ENCODE results near the gene EHBP1. TPM values are rescaled to one million over a fixed set of nuclear protein-coding genes. Genes with fewer than 3 reads are reported as not detected.
"Not testable (repeated sequence)": the region's sequence is repeated elsewhere in the genome, so short reads cannot be mapped to it uniquely, and the experiment has no call there.

The EHBP1 gene
- total RNA-seq, 2 experiments from 2014 or later = 22.7 to 29.5 TPM

GRCh38 chr2:63009490-63009889, 304.0 kb downstream of the EHBP1 start:
- Mint-ChIP-seq H3K36me3 (peaks cover 2% of the 10 kb centered on the region), H3K27me3 (no peaks in the 10 kb centered on the region), H3K4me3 (no peak overlapping the region), H3K27ac (no peak overlapping the region), H3K4me1 (no peaks in the 10 kb centered on the region), H3K9me3 (ENCODE audit: low read depth) (no peaks in the 10 kb centered on the region)
- no peak for DNase-seq
- CTCF ChIA-PET = no interaction called here
- ATAC-seq = no peak

- ATAC-seq (no peak), DNase-seq (no peak)
- CTCF ChIA-PET = interaction anchor here (1.7 kb wide), 1 partner anchor 9 kb away, joined by 4 read pairs; no protein-coding TSS in a partner anchor
- no peaks in the 10 kb centered on the region for H3K9me3 Mint-ChIP-seq (ENCODE audit: low read depth)
- H3K4me3 Mint-ChIP-seq = no peak overlapping the region
- H3K4me1 Mint-ChIP-seq = no peaks in the 10 kb centered on the region
- peaks cover 2% of the 10 kb centered on the region for H3K36me3 Mint-ChIP-seq
- H3K27me3 Mint-ChIP-seq = no peaks in the 10 kb centered on the region
- H3K27ac Mint-ChIP-seq = no peak overlapping the region
Observed at GRCh38 chr2:63012541-63012940, 307.0 kb downstream of the EHBP1 start.

- DNase-seq = no peak
- CTCF ChIA-PET = interaction anchor here (1.7 kb wide), 1 partner anchor 9 kb away, joined by 4 read pairs; no protein-coding TSS in a partner anchor
- no peak overlapping the region for H3K27ac Mint-ChIP-seq
- H3K9me3 Mint-ChIP-seq (ENCODE audit: low read depth) = no peaks in the 10 kb centered on the region
- H3K4me3 Mint-ChIP-seq = no peak overlapping the region
- peaks cover 2% of the 10 kb centered on the region for H3K36me3 Mint-ChIP-seq
- ATAC-seq = no peak
- H3K4me1 Mint-ChIP-seq = no peaks in the 10 kb centered on the region
- H3K27me3 Mint-ChIP-seq = no peaks in the 10 kb centered on the region
Observed at GRCh38 chr2:63013438-63013837, 307.9 kb downstream of the EHBP1 start.

GRCh38 chr2:63015389-63015788, 309.9 kb downstream of the EHBP1 start:
- H3K4me3 Mint-ChIP-seq = no peak overlapping the region
- no peak for DNase-seq
- H3K9me3 Mint-ChIP-seq (ENCODE audit: low read depth) = no peaks in the 10 kb centered on the region
- CTCF ChIA-PET = no interaction called here
- no peak for ATAC-seq
- no peaks in the 10 kb centered on the region for H3K27me3 Mint-ChIP-seq
- no peaks in the 10 kb centered on the region for H3K4me1 Mint-ChIP-seq
- peaks cover 2% of the 10 kb centered on the region for H3K36me3 Mint-ChIP-seq
- H3K27ac Mint-ChIP-seq = no peak overlapping the region

- ATAC-seq (no peak), DNase-seq (no peak)
- H3K27ac Mint-ChIP-seq = no peak overlapping the region
- H3K4me1 Mint-ChIP-seq = peaks cover 1% of the 10 kb centered on the region
- no peak overlapping the region for H3K4me3 Mint-ChIP-seq
- no peaks in the 10 kb centered on the region for H3K36me3 Mint-ChIP-seq
- H3K27me3 Mint-ChIP-seq = no peaks in the 10 kb centered on the region
- CTCF ChIA-PET = no interaction called here
- H3K9me3 Mint-ChIP-seq (ENCODE audit: low read depth) = no peaks in the 10 kb centered on the region
Observed at GRCh38 chr2:63018439-63018838, 312.9 kb downstream of the EHBP1 start.

GRCh38 chr2:63019686-63020085, 314.2 kb downstream of the EHBP1 start:
- ATAC-seq; H3K27me3 Mint-ChIP-seq; H3K4me3 Mint-ChIP-seq; H3K36me3 Mint-ChIP-seq; CTCF ChIA-PET; DNase-seq; H3K9me3 Mint-ChIP-seq (ENCODE audit: low read depth); H3K4me1 Mint-ChIP-seq; H3K27ac Mint-ChIP-seq: not testable (repeated sequence)

- Mint-ChIP-seq H3K4me1 (peaks cover 2% of the 10 kb centered on the region), H3K4me3 (no peak overlapping the region), H3K27me3 (no peaks in the 10 kb centered on the region), H3K36me3 (no peaks in the 10 kb centered on the region), H3K27ac (no peak overlapping the region), H3K9me3 (ENCODE audit: low read depth) (no peaks in the 10 kb centered on the region)
- no peak for DNase-seq
- CTCF ChIA-PET = interaction anchor here (1.0 kb wide), 1 partner anchor 402 kb away, joined by 3 read pairs; no protein-coding TSS in a partner anchor
- no peak for ATAC-seq
Observed at GRCh38 chr2:63023444-63023843, 317.9 kb downstream of the EHBP1 start.

GRCh38 chr2:63027220-63027619, 321.7 kb downstream of the EHBP1 start:
- H3K4me3 Mint-ChIP-seq = no peak overlapping the region
- no peak for ATAC-seq
- no peaks in the 10 kb centered on the region for H3K9me3 Mint-ChIP-seq (ENCODE audit: low read depth)
- H3K27me3 Mint-ChIP-seq = no peaks in the 10 kb centered on the region
- no peak for DNase-seq
- H3K36me3 Mint-ChIP-seq = no peaks in the 10 kb centered on the region
- CTCF ChIA-PET = no interaction called here
- H3K4me1 Mint-ChIP-seq = peaks cover 2% of the 10 kb centered on the region
- no peak overlapping the region for H3K27ac Mint-ChIP-seq

GRCh38 chr2:63029058-63029457, 323.5 kb downstream of the EHBP1 start:
- ATAC-seq = no peak
- CTCF ChIA-PET = no interaction called here
- H3K27me3 Mint-ChIP-seq = no peaks in the 10 kb centered on the region

GRCh38 chr2:63034526-63034925, 329.0 kb downstream of the EHBP1 start:
- Mint-ChIP-seq H3K4me3 (no peak overlapping the region), H3K27me3 (peaks cover 3% of the 10 kb centered on the region), H3K27ac (no peak overlapping the region), H3K4me1 (no peaks in the 10 kb centered on the region), H3K36me3 (no peaks in the 10 kb centered on the region), H3K9me3 (ENCODE audit: low read depth) (no peaks in the 10 kb centered on the region)
- ATAC-seq (no peak), DNase-seq (no peak)
- CTCF ChIA-PET = no interaction called here

More at GRCh38 chr2:63029058-63029457, 323.5 kb downstream of the EHBP1 start:
- no peak for DNase-seq
- no peak overlapping the region for H3K4me3 Mint-ChIP-seq
- H3K4me1 Mint-ChIP-seq = no peaks in the 10 kb centered on the region
- H3K36me3 Mint-ChIP-seq = no peaks in the 10 kb centered on the region
- no peaks in the 10 kb centered on the region for H3K9me3 Mint-ChIP-seq (ENCODE audit: low read depth)
- H3K27ac Mint-ChIP-seq = no peak overlapping the region

- no peaks in the 10 kb centered on the region for H3K36me3 Mint-ChIP-seq
- ATAC-seq (no peak), DNase-seq (no peak)
- H3K9me3 Mint-ChIP-seq (ENCODE audit: low read depth) = no peaks in the 10 kb centered on the region
- no peak overlapping the region for H3K27ac Mint-ChIP-seq
- CTCF ChIA-PET = no interaction called here
- no peaks in the 10 kb centered on the region for H3K4me1 Mint-ChIP-seq
- H3K4me3 Mint-ChIP-seq = no peak overlapping the region
- peaks cover 3% of the 10 kb centered on the region for H3K27me3 Mint-ChIP-seq
Observed at GRCh38 chr2:63035169-63035568, 329.7 kb downstream of the EHBP1 start.

GRCh38 chr2:63035660-63036059, 330.1 kb downstream of the EHBP1 start:
- no peaks in the 10 kb centered on the region for H3K36me3 Mint-ChIP-seq
- no peak overlapping the region for H3K27ac Mint-ChIP-seq
- no peaks in the 10 kb centered on the region for H3K4me1 Mint-ChIP-seq
- CTCF ChIA-PET = no interaction called here
- ATAC-seq (no peak), DNase-seq (no peak)
- H3K4me3 Mint-ChIP-seq = no peak overlapping the region
- H3K9me3 Mint-ChIP-seq (ENCODE audit: low read depth) = no peaks in the 10 kb centered on the region
- H3K27me3 Mint-ChIP-seq = peaks cover 3% of the 10 kb centered on the region

GRCh38 chr2:63038034-63038433, 332.5 kb downstream of the EHBP1 start:
- H3K4me1 Mint-ChIP-seq = no peaks in the 10 kb centered on the region
- no peak overlapping the region for H3K27ac Mint-ChIP-seq
- no peaks in the 10 kb centered on the region for H3K36me3 Mint-ChIP-seq
- ATAC-seq (no peak), DNase-seq (no peak)
- peaks cover 3% of the 10 kb centered on the region for H3K27me3 Mint-ChIP-seq
- CTCF ChIA-PET = no interaction called here
- H3K9me3 Mint-ChIP-seq (ENCODE audit: low read depth) = no peaks in the 10 kb centered on the region
- no peak overlapping the region for H3K4me3 Mint-ChIP-seq

- Mint-ChIP-seq H3K27ac (no peak overlapping the region), H3K4me3 (no peak overlapping the region), H3K9me3 (ENCODE audit: low read depth) (no peaks in the 10 kb centered on the region), H3K27me3 (peaks cover 7% of the 10 kb centered on the region), H3K4me1 (no peaks in the 10 kb centered on the region), H3K36me3 (peaks cover 4% of the 10 kb centered on the region)
- CTCF ChIA-PET = no interaction called here
- ATAC-seq = no peak
- DNase-seq = no peak
Observed at GRCh38 chr2:63040586-63040985, 335.1 kb downstream of the EHBP1 start.

- Mint-ChIP-seq H3K27me3 (peaks cover 17% of the 10 kb centered on the region), H3K4me1 (no peaks in the 10 kb centered on the region), H3K36me3 (peaks cover 8% of the 10 kb centered on the region), H3K27ac (no peak overlapping the region), H3K9me3 (ENCODE audit: low read depth) (no peaks in the 10 kb centered on the region), H3K4me3 (no peak overlapping the region)
- CTCF ChIA-PET = no interaction called here
- DNase-seq (no peak), ATAC-seq (no peak)
Observed at GRCh38 chr2:63041592-63041991, 336.1 kb downstream of the EHBP1 start.
